Erythroblast (primary cell): Measurements from ENCODE around the gene P4HA2.

Experiments
- DNase-seq, 2 experiments: peaks; one replicate each; lab custom pipeline; 2025; lab: John Stamatoyannopoulos, UW
- GATA1 ChIP-seq: IDR thresholded peaks from 2 replicates; pipeline ENCODE4 v1.6.1; 2011; ENCODE audit warnings: low read depth, mild to moderate bottlenecking, control low read depth, low read length, moderate library complexity
- POLR2A ChIP-seq: IDR thresholded peaks from 2 replicates; pipeline ENCODE4 v1.6.1; 2011; ENCODE audit warnings: mild to moderate bottlenecking, low read length

P4HA2 gene

DNA sequence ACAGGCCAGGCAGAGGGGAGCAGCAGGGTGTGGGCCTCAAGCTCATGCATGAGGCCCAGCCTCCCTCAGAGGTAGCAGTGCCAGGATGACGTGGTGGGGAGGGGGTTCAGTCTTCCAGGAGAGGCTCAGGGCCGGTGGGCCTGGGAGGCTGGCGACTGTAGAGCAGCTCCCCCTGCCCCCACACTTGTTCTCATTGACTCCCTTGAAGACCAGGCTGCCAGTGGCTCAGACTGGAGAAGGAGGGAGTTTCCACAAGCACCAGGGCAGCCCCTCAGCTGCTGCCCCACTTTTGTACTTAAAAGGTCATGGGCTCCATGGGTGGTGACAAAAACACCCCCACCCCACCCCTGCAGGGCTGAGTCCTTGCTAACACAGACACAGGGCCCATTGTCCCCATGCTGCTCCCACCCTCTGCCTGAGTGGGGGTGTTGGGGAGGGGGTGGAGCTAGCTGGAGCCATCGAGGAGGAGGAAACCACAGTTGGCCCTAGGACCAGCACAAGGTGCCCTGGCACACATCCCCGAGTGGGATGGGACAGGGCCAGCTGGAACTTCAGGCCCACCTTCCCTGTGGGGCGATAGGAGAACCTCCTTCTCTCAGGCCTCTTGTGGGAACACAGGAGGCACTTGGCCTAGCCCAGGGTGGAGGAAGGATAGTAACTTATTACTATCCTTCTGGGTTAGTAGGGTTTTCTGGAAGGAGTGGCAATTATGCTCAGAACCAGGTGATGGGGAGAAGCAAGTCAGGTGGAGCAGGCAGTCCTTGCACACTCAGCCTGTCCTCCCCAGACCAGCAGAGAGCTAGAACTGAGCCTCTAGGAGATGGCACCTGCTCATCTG, 40.5 kb upstream of the P4HA2 start:
- no peak for DNase-seq
- TF ChIP-seq GATA1 (no peak), POLR2A (no peak)

DNA sequence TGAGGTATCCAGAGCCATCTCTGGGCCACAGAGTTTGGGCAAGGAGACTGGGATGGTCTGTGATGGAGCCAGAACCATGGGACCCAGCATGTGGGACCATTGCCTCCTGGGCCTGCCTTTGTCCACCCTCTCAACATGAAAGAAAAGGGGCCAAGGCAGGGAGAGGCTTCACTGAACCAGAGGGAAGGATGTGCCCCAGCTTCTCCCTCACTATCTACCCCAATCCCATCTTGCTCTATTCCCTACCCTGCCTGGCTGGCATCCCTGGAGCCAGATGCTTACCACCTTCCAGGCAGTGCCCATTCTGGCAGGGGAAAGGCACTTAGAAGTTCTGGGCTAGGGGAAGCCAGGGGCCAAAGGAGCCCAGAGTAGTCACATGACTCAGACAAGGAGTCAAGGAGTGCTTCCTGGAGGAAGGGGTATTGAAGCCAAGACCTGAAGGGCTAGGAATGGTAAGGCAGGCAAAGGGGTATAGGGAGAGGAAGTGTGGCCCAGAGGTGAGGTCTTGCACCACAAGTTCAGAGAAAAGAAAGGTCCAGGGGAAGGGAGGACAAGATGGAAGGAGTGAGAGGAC, 39.6 kb upstream of the P4HA2 start:
- no peak for TF ChIP-seq GATA1
- no peak for DNase-seq

DNA sequence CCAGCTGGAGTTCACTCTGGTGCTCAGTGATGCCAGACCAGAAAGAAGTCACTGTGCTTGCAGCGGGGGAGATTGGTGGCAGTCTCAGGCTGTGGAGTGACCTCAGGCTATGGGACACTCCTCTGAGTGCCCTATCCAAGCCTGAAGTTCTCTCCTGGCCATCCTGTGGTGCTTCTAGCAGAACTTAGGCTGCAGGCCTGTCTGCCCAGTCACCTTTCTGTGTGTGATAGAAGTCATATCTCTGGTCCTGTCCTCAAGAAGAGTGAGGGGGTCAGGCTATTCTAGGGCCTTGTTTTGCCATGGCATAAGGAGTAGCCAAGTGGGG, 39.1 kb upstream of the P4HA2 start:
- TF ChIP-seq POLR2A (no peak), GATA1 (no peak)
- DNase-seq, result no peak

DNA sequence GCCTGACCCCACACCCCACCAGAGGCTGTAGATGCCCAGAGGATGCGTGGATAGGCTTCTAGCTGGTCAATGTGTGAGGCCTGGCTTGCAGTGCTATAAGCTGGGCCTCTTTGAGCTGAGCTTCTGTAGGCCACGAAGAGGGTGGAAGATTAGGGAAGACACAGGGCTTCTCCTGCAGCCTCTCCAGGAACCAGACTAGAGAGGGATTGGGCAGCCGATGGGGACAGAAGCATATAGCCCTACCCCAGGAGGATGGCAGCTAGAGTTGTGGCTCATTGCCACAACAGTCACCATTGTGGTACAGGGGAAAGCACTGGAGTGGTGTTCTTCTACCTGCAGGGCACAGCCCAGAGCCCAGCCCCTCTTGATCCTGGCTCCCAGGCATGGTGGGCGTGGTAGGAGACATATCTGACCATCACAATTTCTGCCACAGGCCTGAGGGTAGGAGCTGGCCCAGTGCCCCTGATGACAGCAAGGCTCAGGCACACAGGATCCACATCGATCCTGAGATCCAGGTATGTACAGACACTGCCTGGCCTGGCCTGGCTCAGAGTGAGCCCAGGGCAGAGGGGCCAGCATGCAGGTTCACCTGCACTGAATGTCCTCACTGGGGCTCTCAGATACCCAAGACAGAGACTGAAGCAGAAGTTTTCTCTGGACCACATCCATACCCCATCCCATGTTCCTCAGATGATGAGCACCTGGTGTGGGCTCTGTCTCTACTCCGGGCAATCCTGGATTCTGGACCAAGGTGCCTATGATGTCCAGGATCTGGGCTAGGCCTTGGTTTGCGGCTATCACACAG, 38.6 kb upstream of the P4HA2 start:
- TF ChIP-seq GATA1 (no peak), POLR2A (no peak)
- DNase-seq, result no peak

DNA sequence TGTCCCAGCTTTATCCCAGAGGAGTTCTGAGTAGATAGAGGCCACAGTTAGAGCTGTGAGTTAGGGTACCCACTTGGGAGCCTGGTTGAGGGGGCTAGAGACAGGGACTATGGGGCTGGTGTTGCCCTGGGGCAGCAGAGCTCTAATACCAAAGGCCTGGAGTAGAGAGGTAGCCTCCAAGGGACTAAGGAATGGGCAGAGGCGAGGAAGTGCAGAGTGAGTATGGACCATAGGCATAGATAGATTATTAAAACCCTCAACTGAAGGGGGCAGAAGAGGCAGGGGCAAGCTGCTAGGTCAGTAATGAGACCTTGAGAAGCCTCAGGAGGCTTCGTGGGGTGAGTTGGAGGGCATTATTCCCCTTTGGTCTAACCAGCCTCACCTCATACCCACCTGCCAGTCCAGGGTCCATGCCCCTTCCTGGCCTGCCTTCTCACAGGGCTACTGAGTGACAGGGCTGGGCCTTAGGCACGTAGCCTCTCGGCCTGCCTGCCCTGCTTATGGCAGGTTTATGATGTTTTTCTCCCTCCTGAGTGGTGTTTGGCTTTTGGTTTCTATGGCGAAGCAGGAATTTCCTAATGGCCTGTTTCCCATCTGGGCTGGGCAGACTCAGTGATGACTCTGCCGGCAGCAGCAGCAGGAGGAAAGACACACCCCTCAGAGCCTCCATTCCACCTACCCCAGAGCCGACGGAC, 37.8 kb upstream of the P4HA2 start:
- TF ChIP-seq POLR2A (no peak), GATA1 (no peak)
- DNase-seq, result no peak

DNA sequence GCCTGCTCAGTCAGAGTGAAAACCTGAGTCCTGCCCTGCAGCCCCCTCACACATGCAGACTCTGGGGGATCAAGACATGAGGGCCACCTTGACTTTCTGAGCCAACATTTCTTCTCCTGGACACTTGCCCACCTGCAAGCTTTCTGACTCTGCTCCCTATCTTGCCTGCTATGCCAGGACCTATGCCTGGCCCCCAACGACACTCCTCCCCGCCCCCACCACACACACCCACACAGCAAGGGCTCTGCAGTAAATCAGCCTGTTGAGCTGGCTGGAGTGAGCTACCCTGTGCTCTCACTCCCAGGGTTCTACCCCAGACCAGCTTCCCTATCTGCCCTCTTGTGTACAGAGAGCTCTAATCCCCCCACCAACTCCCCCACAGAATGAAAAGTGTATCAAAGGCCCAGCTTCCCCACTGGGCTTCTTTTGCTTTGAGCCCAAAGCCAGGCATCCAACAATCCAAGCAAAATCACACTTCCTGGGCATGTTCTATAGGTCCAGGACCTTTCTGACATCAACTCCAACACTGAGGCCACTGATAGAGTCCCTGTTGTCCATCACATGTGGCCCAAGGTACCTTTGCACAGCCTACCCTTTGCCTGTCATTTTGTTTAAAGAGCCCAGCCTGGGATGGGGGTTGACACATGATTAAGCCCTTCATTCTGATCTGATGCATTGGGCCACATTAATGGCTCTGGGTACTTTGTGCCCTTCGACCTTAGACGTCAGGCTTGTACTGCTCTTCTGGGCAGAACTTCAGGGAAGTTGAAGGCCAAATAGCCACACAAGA, 37.1 kb upstream of the P4HA2 start:
- no peak for DNase-seq

DNA sequence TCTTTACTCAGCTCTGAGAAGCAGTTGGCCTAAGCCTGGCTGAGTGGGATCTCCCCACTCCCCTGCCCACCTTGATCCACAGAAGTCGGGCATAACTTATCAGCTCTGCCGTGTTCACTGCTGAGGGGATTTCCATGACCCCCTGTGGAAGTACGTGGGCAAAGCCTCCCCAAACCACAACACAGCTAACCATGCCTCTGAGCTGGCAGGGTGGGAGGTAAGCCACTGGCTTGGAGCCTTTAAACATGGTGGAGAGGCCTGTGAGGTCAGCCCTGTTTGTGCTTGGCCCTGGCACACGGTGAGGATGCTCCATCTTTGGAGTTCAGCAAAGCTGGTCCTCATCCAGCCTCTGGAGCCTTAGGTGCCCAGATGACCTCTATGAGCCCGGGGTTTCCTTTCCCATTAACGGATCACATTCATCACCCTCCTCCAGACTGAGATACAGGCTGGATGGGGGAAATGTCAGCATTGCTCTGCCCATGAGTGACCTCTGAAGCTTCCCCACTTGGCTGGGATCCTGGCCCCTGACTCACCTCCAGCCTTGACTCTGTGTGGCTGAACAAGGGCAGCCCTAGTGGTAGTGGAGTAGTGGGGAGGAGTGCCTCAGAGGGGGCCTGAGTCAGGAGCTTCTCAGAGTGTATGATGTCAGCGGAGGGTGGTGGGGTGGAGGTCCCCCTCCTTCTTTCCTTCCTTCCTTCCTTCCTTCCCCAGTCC, 36.1 kb upstream of the P4HA2 start:
- TF ChIP-seq GATA1 (no peak), POLR2A (no peak)
- DNase-seq, result peak in 1 of 2 experiments; percentile 29

More for the DNA sequence above, 37.1 kb upstream of the P4HA2 start:
- TF ChIP-seq POLR2A, result no peak
- TF ChIP-seq GATA1, result no peak

DNA sequence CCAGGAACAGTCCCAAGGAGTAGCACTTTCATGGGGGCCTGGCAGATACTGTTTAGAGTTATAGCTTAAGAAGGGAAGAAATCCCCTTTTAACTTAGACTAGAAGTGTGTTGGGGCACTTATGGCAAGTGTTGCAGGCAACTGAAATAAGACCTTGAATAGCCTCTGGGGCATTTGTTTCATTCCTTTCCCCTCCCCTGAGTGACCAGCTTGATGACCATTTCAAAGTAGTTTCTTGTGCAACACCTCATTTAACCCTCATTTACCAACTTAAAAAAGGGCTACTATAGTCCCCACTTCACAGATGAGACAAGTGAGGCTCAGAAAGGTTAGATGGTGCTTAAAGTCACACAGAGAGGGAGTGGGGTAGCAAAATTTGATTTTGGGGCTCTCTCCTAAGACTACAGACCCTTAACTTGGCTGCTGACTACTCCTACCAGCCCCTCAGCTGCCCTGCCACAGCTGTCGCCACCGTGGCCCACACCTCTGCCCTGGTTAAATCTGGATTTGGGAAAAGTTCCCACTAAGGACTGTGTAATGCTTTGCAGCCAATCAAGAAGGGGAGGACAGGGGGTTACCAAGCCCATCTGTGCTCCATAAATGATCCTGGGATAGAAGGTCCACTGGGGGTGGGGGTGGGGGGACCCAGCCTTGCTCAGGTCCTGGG, 35.4 kb upstream of the P4HA2 start:
- no peak for DNase-seq
- TF ChIP-seq POLR2A (no peak), GATA1 (no peak)

DNA sequence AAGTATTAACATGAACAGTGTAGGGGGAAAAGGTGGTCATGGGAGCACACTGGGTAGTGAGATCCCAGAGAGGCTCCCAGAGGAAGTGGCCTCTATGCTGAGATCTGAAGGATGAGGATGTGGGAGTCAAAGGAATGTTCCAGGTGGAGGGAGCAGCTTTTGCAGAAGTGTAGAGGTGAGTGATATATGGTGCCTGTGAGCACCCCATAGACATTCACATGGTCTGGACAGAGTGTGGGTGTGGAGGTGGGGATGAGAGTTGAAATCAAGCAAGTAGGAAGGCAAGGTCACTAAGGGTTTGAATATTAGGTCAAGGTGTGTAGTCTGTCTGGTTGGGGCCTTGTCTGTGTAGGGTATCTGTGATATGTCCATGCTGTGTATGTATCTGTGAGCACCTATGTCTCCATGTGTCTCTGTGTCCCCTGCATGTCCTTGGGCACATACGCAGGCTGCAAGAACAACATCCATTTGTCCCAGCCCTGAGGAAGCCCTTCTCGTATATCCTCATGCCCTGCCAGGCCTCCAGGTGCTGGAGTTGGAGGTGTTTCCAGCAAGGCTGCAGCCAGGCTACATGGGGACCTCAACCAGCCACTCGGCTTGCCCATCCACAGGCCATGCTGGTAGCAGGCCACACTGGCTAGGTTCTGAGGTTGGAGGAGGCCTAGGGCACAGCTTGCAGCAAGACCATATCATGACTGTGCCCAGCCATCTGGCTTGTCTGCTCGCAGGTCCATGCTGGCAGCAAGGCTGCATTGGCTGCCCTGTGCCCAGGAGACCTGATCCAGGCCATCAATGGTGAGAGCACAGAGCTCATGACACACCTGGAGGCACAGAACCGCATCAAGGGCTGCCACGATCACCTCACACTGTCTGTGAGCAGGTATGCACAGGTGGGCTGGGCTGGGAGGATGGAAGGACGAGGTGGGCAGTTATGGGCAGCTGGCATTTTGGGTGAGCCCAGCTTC, 34.5 kb upstream of the P4HA2 start:
- DNase-seq, result no peak
- TF ChIP-seq GATA1 (no peak), POLR2A (no peak)

DNA sequence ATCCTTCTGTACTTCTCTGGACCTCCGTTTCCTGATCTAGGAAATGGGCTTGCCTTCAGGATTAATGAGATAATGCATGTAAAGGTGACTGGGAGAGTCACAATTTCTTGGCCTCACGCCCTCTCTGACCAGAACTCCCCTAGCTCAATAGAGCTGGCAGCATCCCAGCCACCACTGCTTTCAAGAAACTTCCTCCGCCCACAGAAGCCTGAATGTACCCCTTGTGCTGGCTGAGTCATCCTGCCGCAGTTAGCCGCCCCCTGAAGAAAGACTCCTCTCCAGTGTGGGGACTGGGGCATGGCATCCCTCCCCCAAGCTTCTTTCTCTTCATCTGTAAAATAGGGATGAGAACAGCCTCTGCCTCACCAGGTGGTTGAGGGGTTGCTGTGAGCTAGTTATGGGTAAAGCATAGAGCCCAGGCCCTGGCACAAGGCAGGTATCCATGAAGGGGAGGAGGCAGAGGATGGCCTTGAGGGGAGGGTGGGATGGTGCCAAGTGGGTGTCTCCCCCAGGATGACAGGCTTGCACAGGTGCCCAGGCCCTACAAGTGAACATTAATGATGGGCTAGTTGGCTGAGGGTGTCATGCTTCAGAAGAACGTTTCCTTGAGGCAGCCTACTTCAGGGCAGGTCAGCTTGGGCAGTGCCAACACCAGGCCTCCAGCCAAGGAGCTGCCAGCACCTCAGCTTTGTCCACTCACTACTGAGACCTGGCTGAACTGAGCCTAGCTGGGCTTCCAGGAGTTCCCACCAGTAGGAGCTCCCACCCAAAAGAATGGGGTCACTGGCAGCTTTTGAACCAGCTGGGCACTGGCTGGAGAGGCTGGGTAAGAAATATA, 33.3 kb upstream of the P4HA2 start:
- DNase-seq, result peak; percentile 20 to 42
- TF ChIP-seq GATA1, result no peak
- TF ChIP-seq POLR2A, result no peak
